GM12878 (cell line): ENCODE measurements around the gene ANKHD1.

ENCODE experiments used
- CEBPB ChIP-seq, 2 experiments: fragments of 150-350 bp in 1 of 2; IDR thresholded peaks; 2 replicates each; pipeline ENCODE4 v1.6.1; 2012 to 2014; ENCODE audit warnings: low read depth in 2 of 2, low read length in 2 of 2, borderline replicate concordance in 1 of 2, inconsistent platforms in 1 of 2
- CTCF ChIP-seq, 3 experiments: IDR thresholded peaks in 2 of 3; conservative IDR thresholded peaks in 1 of 3; 2 replicates each; pipeline ENCODE4 v1.5.1; 2011; ENCODE audit warnings: low read depth in 3 of 3, low read length in 3 of 3, mild to moderate bottlenecking in 3 of 3, control low read depth in 2 of 3, moderate library complexity in 2 of 3, inconsistent platforms in 1 of 3, mixed read lengths in 1 of 3; ENCODE audit not compliant: control insufficient read depth in 2 of 3, insufficient read depth in 1 of 3; ENCODE audit errors: extremely low read depth in 1 of 3
- DPF2 ChIP-seq: fragments of 450-650 bp; IDR thresholded peaks from 2 replicates; pipeline ENCODE4 v1.6.1; 2017; ENCODE audit warnings: mild to moderate bottlenecking
- E2F4 ChIP-seq: IDR thresholded peaks from 2 replicates; pipeline ENCODE4 v1.6.1; 2012; ENCODE audit warnings: low read depth, low read length, improper control_type of control experiment
- MEF2A ChIP-seq: IDR thresholded peaks from 2 replicates; pipeline ENCODE4 v1.6.1; 2011; ENCODE audit warnings: low read depth, mild to moderate bottlenecking, low read length, moderate library complexity; ENCODE audit not compliant: insufficient read depth
- PAX8 ChIP-seq: fragments of 450-650 bp; IDR thresholded peaks from 2 replicates; pipeline ENCODE4 v1.6.1; 2017; ENCODE audit warnings: mild to moderate bottlenecking, moderate library complexity
- POLR2A ChIP-seq: IDR thresholded peaks from 2 replicates; pipeline ENCODE4 v1.6.1; 2011; ENCODE audit warnings: low read depth, mild to moderate bottlenecking, low read length
- SMC3 ChIP-seq: IDR thresholded peaks from 2 replicates; pipeline ENCODE4 v1.6.1; 2011; ENCODE audit warnings: low read length, improper control_type of control experiment, borderline replicate concordance
- SREBF1 ChIP-seq: IDR thresholded peaks from 2 replicates; pipeline ENCODE4 v1.6.1; 2012; ENCODE audit warnings: mild to moderate bottlenecking, low read length
- SUZ12 ChIP-seq: fragments of 200-600 bp; sonication (generic); IDR thresholded peaks from one replicate; pipeline ENCODE4 v1.6.1; 2018; ENCODE audit warnings: antibody characterized with exemption, mild to moderate bottlenecking; ENCODE audit not compliant: unreplicated experiment
- TAF1 ChIP-seq: IDR thresholded peaks from 2 replicates; pipeline ENCODE4 v1.6.1; 2011; ENCODE audit warnings: mild to moderate bottlenecking, low read depth, low read length, borderline replicate concordance
- TARDBP ChIP-seq: IDR thresholded peaks from 2 replicates; pipeline ENCODE4 v1.6.1; 2016; ENCODE audit warnings: borderline replicate concordance
- USF2 ChIP-seq: IDR thresholded peaks from 2 replicates; pipeline ENCODE4 v1.6.1; 2011; ENCODE audit warnings: low read depth, low read length, improper control_type of control experiment, borderline replicate concordance

- TF ChIP-seq SREBF1 (no peak), CTCF (IDR thresholded peaks at IDR 0.05 in 2 of 3, conservative IDR thresholded peaks at IDR 0.05 in 1 of 3; ENCODE audit: control insufficient read depth in 2 of 3, extremely low read depth in 1 of 3, insufficient read depth in 1 of 3, low read depth in 3 of 3, low read length in 3 of 3) (no peak), POLR2A (no peak), MEF2A (no peak), TARDBP (no peak), SUZ12 (no peak), E2F4 (no peak), TAF1 (no peak), SMC3 (no peak), USF2 (no peak), PAX8 (no peak), CEBPB (IDR thresholded peaks at IDR 0.05; ENCODE audit: borderline replicate concordance in 1 of 2, low read depth in 2 of 2, low read length in 2 of 2) (no peak), DPF2 (no peak)
Measured at GRCh38 chr5:140576776-140577201, 175.2 kb downstream of the ANKHD1 start.
